ENCODE measurements around the gene GOLGA6L7.
"Not testable (repeated sequence)": the region's sequence is repeated elsewhere in the genome, so short reads cannot be mapped to it uniquely, and the experiment has no call there.

GOLGA6L7 gene

GRCh38 chr15:28871168-28871567, 22.7 kb upstream of the GOLGA6L7 start:
- H3K9ac ChIP-seq (ENCODE audit: low read depth in 1 of 2, low read length in 2 of 2): no peak overlapping the region
- no peak overlapping the region for H3K4me3 ChIP-seq (ENCODE audit: low read depth in 1 of 2, low read length in 2 of 2)
- H3K9me3 ChIP-seq (ENCODE audit: control insufficient read depth in 1 of 2, low read length in 2 of 2): peaks cover 0 to 2% of the 10 kb centered on the region in 2 donors
- H3K27ac ChIP-seq (ENCODE audit: low read depth, low read length): no peak overlapping the region
- H3K27me3 ChIP-seq (ENCODE audit: control insufficient read depth in 1 of 2, insufficient read depth in 2 of 2, low read length in 2 of 2): no peaks in the 10 kb centered on the region
- no peaks in the 10 kb centered on the region for H3K4me1 ChIP-seq (ENCODE audit: control insufficient read depth in 1 of 2, insufficient read depth in 2 of 2, low read length in 2 of 2)
- H3K36me3 ChIP-seq (ENCODE audit: control insufficient read depth in 1 of 2, insufficient read depth in 2 of 2, low read length in 2 of 2): no peaks in the 10 kb centered on the region

- no peaks in the 10 kb centered on the region for H3K36me3 ChIP-seq (ENCODE audit: control insufficient read depth in 1 of 2, insufficient read depth in 2 of 2, low read length in 2 of 2)
- H3K4me3 ChIP-seq (ENCODE audit: low read depth in 1 of 2, low read length in 2 of 2): no peak overlapping the region
- no peak overlapping the region for H3K9ac ChIP-seq (ENCODE audit: low read depth in 1 of 2, low read length in 2 of 2)
- peaks cover 0 to 2% of the 10 kb centered on the region in 2 donors for H3K9me3 ChIP-seq (ENCODE audit: control insufficient read depth in 1 of 2, low read length in 2 of 2)
- H3K27ac ChIP-seq (ENCODE audit: low read depth, low read length): no peak overlapping the region
- H3K27me3 ChIP-seq (ENCODE audit: control insufficient read depth in 1 of 2, insufficient read depth in 2 of 2, low read length in 2 of 2): no peaks in the 10 kb centered on the region
- H3K4me1 ChIP-seq (ENCODE audit: control insufficient read depth in 1 of 2, insufficient read depth in 2 of 2, low read length in 2 of 2): no peaks in the 10 kb centered on the region
These were observed 20.4 kb upstream of the GOLGA6L7 start for GRCh38 chr15:28868744-28869345.

GRCh38 chr15:28861589-28862293, 13.3 kb upstream of the GOLGA6L7 start:
- H3K4me1 ChIP-seq (ENCODE audit: control insufficient read depth in 1 of 2, insufficient read depth in 2 of 2, low read length in 2 of 2); H3K9me3 ChIP-seq (ENCODE audit: control insufficient read depth in 1 of 2, low read length in 2 of 2); H3K9ac ChIP-seq (ENCODE audit: low read depth in 1 of 2, low read length in 2 of 2); H3K36me3 ChIP-seq (ENCODE audit: control insufficient read depth in 1 of 2, insufficient read depth in 2 of 2, low read length in 2 of 2); H3K27ac ChIP-seq (ENCODE audit: low read depth, low read length); H3K4me3 ChIP-seq (ENCODE audit: low read depth in 1 of 2, low read length in 2 of 2); H3K27me3 ChIP-seq (ENCODE audit: control insufficient read depth in 1 of 2, insufficient read depth in 2 of 2, low read length in 2 of 2): not testable (repeated sequence)

- Histone ChIP-seq H3K36me3 (ENCODE audit: control insufficient read depth in 1 of 2, insufficient read depth in 2 of 2, low read length in 2 of 2) (no peaks in the 10 kb centered on the region), H3K9me3 (ENCODE audit: control insufficient read depth in 1 of 2, low read length in 2 of 2) (no peaks in the 10 kb centered on the region), H3K9ac (ENCODE audit: low read depth in 1 of 2, low read length in 2 of 2) (no peak overlapping the region), H3K27ac (ENCODE audit: low read depth, low read length) (no peak overlapping the region), H3K4me1 (ENCODE audit: control insufficient read depth in 1 of 2, insufficient read depth in 2 of 2, low read length in 2 of 2) (no peaks in the 10 kb centered on the region), H3K4me3 (ENCODE audit: low read depth in 1 of 2, low read length in 2 of 2) (no peak overlapping the region), H3K27me3 (ENCODE audit: control insufficient read depth in 1 of 2, insufficient read depth in 2 of 2, low read length in 2 of 2) (no peaks in the 10 kb centered on the region)
These were observed 12.6 kb upstream of the GOLGA6L7 start for GRCh38 chr15:28861031-28861534.

GRCh38 chr15:28854578-28854977, 6.1 kb upstream of the GOLGA6L7 start:
- H3K27ac ChIP-seq (ENCODE audit: low read depth, low read length); H3K4me1 ChIP-seq (ENCODE audit: control insufficient read depth in 1 of 2, insufficient read depth in 2 of 2, low read length in 2 of 2); H3K36me3 ChIP-seq (ENCODE audit: control insufficient read depth in 1 of 2, insufficient read depth in 2 of 2, low read length in 2 of 2); H3K9ac ChIP-seq (ENCODE audit: low read depth in 1 of 2, low read length in 2 of 2); H3K9me3 ChIP-seq (ENCODE audit: control insufficient read depth in 1 of 2, low read length in 2 of 2); H3K27me3 ChIP-seq (ENCODE audit: control insufficient read depth in 1 of 2, insufficient read depth in 2 of 2, low read length in 2 of 2); H3K4me3 ChIP-seq (ENCODE audit: low read depth in 1 of 2, low read length in 2 of 2): not testable (repeated sequence)

GRCh38 chr15:28853654-28854053, 5.2 kb upstream of the GOLGA6L7 start:
- not testable (repeated sequence) for H3K4me3 ChIP-seq (ENCODE audit: low read depth in 1 of 2, low read length in 2 of 2); H3K36me3 ChIP-seq (ENCODE audit: control insufficient read depth in 1 of 2, insufficient read depth in 2 of 2, low read length in 2 of 2); H3K4me1 ChIP-seq (ENCODE audit: control insufficient read depth in 1 of 2, insufficient read depth in 2 of 2, low read length in 2 of 2); H3K27me3 ChIP-seq (ENCODE audit: control insufficient read depth in 1 of 2, insufficient read depth in 2 of 2, low read length in 2 of 2); H3K27ac ChIP-seq (ENCODE audit: low read depth, low read length); H3K9me3 ChIP-seq (ENCODE audit: control insufficient read depth in 1 of 2, low read length in 2 of 2); H3K9ac ChIP-seq (ENCODE audit: low read depth in 1 of 2, low read length in 2 of 2)

GRCh38 chr15:28849766-28850165, 1.3 kb upstream of the GOLGA6L7 start:
- H3K27ac ChIP-seq (ENCODE audit: low read depth, low read length): not testable (repeated sequence)

GRCh38 chr15:28849271-28849670, 827 bp upstream of the GOLGA6L7 start:
- not testable (repeated sequence) for H3K4me3 ChIP-seq (ENCODE audit: low read depth in 1 of 2, low read length in 2 of 2); H3K9me3 ChIP-seq (ENCODE audit: control insufficient read depth in 1 of 2, low read length in 2 of 2); H3K9ac ChIP-seq (ENCODE audit: low read depth in 1 of 2, low read length in 2 of 2)

More at GRCh38 chr15:28849766-28850165, 1.3 kb upstream of the GOLGA6L7 start:
- not testable (repeated sequence) for H3K36me3 ChIP-seq (ENCODE audit: control insufficient read depth in 1 of 2, insufficient read depth in 2 of 2, low read length in 2 of 2); H3K4me1 ChIP-seq (ENCODE audit: control insufficient read depth in 1 of 2, insufficient read depth in 2 of 2, low read length in 2 of 2); H3K9me3 ChIP-seq (ENCODE audit: control insufficient read depth in 1 of 2, low read length in 2 of 2); H3K9ac ChIP-seq (ENCODE audit: low read depth in 1 of 2, low read length in 2 of 2); H3K27me3 ChIP-seq (ENCODE audit: control insufficient read depth in 1 of 2, insufficient read depth in 2 of 2, low read length in 2 of 2); H3K4me3 ChIP-seq (ENCODE audit: low read depth in 1 of 2, low read length in 2 of 2)

GRCh38 chr15:28847959-28848358, 485 bp downstream of the GOLGA6L7 start:
- not testable (repeated sequence) for H3K9me3 ChIP-seq (ENCODE audit: control insufficient read depth in 1 of 2, low read length in 2 of 2); H3K4me1 ChIP-seq (ENCODE audit: control insufficient read depth in 1 of 2, insufficient read depth in 2 of 2, low read length in 2 of 2); H3K27ac ChIP-seq (ENCODE audit: low read depth, low read length); H3K27me3 ChIP-seq (ENCODE audit: control insufficient read depth in 1 of 2, insufficient read depth in 2 of 2, low read length in 2 of 2); H3K4me3 ChIP-seq (ENCODE audit: low read depth in 1 of 2, low read length in 2 of 2); H3K36me3 ChIP-seq (ENCODE audit: control insufficient read depth in 1 of 2, insufficient read depth in 2 of 2, low read length in 2 of 2); H3K9ac ChIP-seq (ENCODE audit: low read depth in 1 of 2, low read length in 2 of 2)

More at GRCh38 chr15:28849271-28849670, 827 bp upstream of the GOLGA6L7 start:
- not testable (repeated sequence) for H3K4me1 ChIP-seq (ENCODE audit: control insufficient read depth in 1 of 2, insufficient read depth in 2 of 2, low read length in 2 of 2); H3K36me3 ChIP-seq (ENCODE audit: control insufficient read depth in 1 of 2, insufficient read depth in 2 of 2, low read length in 2 of 2); H3K27ac ChIP-seq (ENCODE audit: low read depth, low read length); H3K27me3 ChIP-seq (ENCODE audit: control insufficient read depth in 1 of 2, insufficient read depth in 2 of 2, low read length in 2 of 2)

- not testable (repeated sequence) for H3K9me3 ChIP-seq (ENCODE audit: control insufficient read depth in 1 of 2, low read length in 2 of 2); H3K9ac ChIP-seq (ENCODE audit: low read depth in 1 of 2, low read length in 2 of 2); H3K27me3 ChIP-seq (ENCODE audit: control insufficient read depth in 1 of 2, insufficient read depth in 2 of 2, low read length in 2 of 2); H3K27ac ChIP-seq (ENCODE audit: low read depth, low read length); H3K36me3 ChIP-seq (ENCODE audit: control insufficient read depth in 1 of 2, insufficient read depth in 2 of 2, low read length in 2 of 2); H3K4me1 ChIP-seq (ENCODE audit: control insufficient read depth in 1 of 2, insufficient read depth in 2 of 2, low read length in 2 of 2); H3K4me3 ChIP-seq (ENCODE audit: low read depth in 1 of 2, low read length in 2 of 2)
These were observed 1.2 kb downstream of the GOLGA6L7 start for GRCh38 chr15:28847247-28847646.
